Muscle of arm (tissue), 12 donors: ENCODE data around the gene RYR2. TPM values are rescaled to one million over a fixed set of nuclear protein-coding genes. Genes with fewer than 3 reads are reported as not detected.
"Not testable (repeated sequence)": the region's sequence is repeated elsewhere in the genome, so short reads cannot be mapped to it uniquely, and the experiment has no call there.

Source experiments
- DNase-seq: peaks from one replicate; pipeline ENCODE4 v3.0.0-alpha.2; 2013
- polyA plus RNA-seq, 12 donors: library from polyadenylated mRNA; unstranded; fragments of 120-200 nt; gene quantifications; one replicate each; pipeline ENCODE4 v1.2.1, GENCODE V29; 2013; ENCODE audit not compliant: insufficient read length in 12 of 12

RYR2 gene
- polyA plus RNA-seq, 12 donors: 1.9 to 4.7 (median 3.5) TPM; not detected in 1

DNA sequence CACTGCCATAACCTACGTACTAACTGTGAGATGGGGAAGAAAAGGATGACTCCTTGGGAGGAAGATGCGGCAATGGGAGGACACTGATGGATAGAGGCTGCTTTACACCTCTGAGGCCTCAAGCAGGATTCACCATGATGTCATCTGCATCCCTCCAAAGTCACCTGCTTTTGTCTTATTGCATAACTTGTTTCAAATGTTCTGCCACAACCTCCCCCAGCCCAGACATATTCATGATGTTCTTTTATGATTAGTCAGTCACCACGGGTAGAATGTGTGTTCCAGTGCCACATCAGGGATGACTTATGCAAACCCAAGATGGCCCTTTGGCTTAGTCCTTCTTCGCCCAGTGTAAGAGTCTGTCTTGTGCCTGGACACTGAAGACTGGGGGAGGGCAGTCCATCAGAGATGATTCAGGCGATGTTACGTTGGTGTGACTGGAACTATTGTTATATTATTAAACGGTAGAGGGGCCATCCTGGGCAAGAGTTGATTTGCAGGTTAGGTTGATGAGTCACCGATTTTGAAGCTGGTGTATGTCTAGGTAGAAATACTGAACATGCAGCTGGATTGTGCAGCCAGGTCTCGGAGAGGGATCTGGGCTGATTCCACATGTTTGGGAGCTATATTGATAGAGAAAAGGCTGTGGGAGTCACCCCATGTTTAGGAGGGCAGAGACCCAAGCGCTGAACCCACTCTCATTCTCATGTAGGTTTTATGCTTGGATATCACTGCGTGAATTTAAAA is 32.6 kb downstream of the RYR2 start:
- no peak for DNase-seq

DNA sequence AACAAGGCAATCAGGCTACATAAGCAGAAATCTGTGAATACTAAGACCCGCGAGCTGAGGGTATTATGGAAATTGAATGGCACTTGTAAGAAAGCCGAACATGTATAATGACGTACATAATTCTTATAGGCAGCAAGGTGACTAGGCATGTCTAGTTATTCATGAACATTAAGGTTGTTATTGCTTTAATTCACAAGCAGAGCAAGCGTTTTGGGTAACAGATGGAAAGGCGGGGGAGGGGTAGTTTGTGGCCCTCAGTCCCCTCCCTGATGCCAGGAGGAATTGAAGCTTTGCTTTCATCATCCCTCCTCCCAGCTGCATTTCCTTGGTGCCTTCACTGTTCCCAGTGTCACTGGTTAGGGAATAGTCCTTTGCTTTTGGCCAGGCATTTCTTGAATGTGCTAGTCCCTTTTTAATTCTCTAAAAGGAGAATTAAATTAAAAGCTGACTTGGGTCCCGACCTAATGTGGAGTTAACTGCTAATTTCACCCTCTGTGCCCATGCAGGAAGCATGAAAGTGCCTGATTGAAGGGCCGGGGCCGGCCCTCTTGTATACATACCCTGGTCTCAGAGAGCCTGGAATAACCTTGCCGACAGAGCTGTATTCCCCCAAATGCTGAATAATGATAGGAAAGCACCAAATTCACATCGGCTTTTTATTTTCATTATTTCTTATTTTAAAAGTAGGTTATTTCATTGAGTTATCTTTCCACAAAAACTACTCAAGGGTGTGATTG is 42.5 kb downstream of the RYR2 start:
- DNase-seq: no peak

DNA sequence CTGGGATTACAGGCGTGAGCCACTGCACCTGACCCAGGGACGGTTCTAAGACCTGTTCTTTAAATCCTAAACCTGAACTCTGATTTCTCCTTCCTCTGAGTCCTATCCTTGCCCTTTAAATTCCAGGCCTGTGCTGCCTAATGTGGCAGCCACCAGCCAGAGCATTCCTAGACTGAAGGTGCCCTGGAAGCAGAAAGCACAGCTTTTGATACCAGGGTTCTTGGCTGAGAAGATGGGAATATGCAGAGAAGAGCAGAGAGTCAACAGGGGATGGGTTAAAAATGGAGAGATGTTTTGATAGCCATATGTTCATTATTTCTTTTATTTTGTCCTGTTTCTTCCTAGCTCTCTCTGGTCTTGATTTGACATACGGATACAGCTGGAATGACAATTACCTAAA is 49.7 kb downstream of the RYR2 start:
- no peak for DNase-seq

DNA sequence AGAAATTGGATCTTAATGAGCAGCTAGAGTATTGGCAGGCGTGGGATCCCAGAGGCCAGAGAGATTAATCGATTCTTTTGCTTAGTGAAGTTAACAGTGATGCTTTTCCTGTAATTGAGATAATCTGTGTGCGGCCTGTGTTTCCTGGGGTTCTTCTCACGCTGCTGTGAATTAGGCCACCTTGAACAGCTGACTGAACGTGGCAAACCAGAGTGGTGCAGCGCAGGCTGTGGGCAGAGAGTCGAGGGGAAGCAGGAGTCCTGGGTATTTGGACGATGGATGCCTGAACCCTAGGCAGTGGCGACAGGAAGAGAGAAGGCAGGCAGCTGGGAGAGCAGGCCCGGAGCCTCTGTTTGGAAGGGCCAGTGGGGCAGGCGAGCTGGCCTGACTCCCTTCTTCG is 51.7 kb downstream of the RYR2 start:
- no peak for DNase-seq

DNA sequence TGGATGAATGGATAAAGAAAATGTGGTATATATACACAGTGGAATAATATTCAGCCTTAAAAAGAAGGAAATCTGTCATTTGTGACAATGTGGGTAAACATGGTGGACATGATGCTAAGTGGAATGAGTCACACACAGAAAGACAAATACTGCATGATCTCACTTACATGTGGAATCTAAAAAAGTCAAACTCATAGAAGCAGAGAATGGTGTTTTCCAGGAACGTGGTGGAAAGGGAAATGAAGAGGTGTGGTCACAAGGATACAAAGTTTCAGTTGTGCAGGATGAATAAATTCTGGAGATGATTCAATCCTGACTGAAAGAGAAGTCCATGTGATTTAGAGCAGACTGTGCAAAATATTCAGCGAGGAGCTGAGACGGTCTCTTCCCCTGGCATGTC is 56.6 kb downstream of the RYR2 start:
- no peak for DNase-seq

GRCh38 chr1:237103021-237103420 is 61.0 kb downstream of the RYR2 start:
- no peak for DNase-seq

DNA sequence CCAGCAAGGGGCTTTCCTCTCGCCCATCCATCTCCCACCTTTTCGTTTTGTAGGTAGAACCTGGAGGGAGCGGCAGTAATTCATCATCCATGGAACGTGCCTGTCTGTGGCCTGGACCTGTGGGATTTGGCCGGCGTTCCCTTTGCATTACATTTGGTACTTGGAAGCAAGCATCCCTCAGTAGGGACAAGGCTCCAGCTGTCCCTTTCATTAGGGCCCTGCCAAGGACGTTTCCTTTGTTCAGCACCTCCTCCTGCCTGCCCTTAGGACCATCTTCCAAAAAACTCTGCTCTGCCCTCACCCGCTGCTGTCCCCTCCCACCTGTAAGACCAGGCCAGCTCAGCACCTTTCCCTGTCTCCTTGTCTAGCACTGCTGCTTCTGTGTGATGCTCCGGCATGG is 62.1 kb downstream of the RYR2 start:
- no peak for DNase-seq

GRCh38 chr1:237105826-237106225 is 63.8 kb downstream of the RYR2 start:
- DNase-seq: no peak

GRCh38 chr1:237108297-237109040 is 66.5 kb downstream of the RYR2 start:
- DNase-seq: no peak

GRCh38 chr1:237111807-237112206 is 69.8 kb downstream of the RYR2 start:
- no peak for DNase-seq

DNA sequence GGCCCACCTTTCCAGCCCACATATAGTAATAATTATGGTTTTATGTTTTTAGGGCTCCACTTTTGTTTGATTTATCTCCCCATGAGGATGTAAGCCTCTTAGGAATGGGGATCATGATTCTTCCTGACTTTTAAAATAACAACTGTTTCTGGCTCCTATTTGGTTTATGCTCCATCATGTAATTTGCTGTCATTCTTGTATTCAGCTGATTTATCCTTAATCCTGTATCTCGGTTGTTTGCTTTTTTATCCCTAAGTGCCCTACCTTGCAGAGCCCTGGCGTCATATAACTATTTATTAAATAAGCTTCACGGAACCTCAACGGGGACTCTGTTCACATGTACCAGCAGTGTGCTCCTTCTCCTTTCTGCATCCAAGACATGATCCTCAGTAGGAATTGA is 70.7 kb downstream of the RYR2 start:
- DNase-seq: no peak

DNA sequence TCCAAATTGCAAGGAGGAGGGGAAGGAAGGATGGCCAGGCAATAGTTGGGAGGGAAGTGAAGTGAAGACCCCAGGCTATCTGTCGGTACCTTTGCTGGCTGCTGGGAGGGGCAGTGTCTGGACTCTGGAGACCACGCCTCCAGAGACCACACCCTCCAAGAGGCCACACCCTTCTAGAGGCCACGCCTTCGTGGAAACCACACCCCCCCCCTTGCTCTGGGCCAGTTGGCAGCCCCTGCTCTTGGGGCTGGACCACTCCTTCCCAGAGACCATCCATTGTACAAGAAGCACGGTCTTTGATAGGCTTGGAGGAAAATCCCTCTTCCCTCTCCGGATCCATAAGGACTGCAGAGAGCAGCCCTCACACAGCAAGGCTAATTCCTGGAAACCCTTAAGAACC is 73.1 kb downstream of the RYR2 start:
- DNase-seq: no peak

DNA sequence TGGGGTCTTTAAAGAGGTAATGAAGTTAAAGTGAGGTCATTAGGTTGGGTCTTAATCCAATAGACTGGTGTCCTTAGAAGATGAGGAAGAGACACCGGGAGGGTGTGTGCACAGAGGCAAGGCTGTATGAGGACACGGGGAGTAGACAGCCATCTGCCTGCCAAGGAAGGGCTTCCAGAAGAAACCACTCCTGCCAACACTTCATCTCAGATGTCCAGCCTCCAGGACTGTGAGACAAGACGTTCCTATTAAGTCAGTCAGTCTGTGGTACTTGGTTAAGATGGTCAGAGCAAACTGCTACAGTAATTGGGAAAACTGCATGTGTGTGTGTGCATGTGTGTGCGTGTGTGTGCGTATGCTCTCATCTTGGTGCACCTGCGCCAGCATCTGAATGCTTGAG is 77.1 kb downstream of the RYR2 start:
- no peak for DNase-seq

DNA sequence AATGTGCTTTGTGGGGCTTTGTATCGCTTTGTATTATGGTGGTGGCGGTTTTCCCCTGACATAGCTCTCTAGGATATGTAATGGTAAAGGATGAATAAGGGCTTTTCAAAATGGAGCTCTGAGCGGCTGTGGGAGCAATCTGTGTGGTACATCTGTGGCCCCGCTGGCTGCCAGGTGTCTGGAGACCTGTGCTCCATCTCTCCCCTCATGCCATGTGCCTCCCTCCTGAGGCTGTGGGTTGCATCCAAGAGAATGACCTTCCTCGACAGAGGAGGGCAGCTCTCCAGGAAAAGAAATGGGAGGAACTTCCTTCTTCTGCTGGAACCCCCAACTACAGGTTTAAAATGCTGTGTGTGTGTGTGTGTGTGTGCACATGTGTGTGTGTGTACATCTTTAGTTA is 78.7 kb downstream of the RYR2 start:
- no peak for DNase-seq

- no peak for DNase-seq
Measured at GRCh38 chr1:237124856-237125462, 83.0 kb downstream of the RYR2 start.

- no peak for DNase-seq
Measured at GRCh38 chr1:237126180-237126579, 84.2 kb downstream of the RYR2 start.

DNA sequence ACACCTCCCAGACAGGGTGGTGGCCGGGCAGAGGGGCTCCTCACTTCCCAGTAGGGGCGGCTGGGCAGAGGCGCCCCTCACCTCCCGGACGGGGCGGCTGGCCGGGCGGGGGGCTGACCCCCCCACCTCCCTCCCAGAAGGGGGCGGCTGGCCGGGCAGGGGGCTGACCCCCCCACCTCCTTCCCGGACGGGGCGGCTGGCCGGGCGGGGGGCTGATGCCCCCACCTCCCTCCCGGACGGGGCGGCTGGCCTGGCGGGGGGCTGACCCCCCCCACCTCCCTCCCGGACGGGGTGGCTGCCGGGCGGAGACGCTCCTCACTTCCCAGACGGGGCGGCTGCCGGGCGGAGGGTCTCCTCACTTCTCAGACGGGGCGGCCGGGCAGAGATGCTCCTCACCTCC is 85.3 kb downstream of the RYR2 start:
- DNase-seq: not testable (repeated sequence)

DNA sequence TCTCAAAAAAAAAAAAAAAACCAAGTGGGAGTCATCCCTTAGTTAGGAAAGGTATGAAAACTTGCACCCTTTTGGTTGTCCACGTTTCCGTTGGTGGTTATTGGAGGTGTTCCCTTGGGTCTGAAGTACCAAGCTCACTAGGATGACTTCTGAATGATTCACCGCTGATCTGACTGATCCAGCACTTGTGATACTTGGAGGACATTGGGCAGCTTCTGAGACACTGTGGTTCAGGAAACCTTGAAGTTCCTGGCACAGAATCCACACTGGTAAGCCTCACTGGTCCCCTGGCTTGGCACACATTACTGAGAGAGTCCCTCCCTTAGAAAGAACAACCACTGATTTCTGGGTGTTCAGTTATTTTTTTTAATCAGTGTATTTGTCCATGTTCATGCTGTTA is 91.9 kb downstream of the RYR2 start:
- no peak for DNase-seq

DNA sequence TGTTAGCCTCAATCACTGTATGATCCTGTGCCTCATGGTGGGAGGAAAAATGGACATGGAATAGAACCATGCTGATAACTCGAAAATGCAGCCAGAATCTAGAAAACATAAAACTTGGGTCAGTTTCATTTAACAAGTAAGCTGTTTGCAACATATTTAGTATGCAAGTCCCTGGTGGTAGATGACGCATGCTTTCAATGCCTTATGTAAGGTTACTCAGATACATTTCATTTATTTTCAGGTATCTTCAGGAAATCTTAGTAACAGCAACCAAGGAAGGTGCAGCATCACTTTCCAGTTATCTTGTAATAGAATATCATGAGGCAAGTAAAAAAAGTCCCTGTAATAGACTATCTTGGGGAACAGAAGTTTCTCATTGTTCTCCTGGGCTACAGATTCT is 92.9 kb downstream of the RYR2 start:
- DNase-seq: no peak

DNA sequence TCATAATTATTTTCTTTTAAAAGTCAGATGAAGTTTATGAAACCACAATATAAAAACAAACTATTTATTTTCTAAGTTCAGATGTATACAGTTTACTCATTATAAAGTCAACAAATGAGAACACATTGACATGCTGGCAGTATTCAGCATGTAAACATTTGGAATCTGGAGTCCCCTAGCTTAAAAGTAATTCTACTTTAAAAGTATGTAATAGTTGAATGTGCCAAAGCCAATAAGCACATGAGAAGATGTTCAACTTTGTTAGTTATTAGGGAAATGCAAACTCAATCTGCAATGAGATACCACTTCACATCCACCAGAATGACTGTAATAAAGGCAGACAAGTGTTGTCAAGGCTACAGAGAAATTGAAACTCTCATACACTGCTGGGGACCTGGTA is 96.6 kb downstream of the RYR2 start:
- no peak for DNase-seq

DNA sequence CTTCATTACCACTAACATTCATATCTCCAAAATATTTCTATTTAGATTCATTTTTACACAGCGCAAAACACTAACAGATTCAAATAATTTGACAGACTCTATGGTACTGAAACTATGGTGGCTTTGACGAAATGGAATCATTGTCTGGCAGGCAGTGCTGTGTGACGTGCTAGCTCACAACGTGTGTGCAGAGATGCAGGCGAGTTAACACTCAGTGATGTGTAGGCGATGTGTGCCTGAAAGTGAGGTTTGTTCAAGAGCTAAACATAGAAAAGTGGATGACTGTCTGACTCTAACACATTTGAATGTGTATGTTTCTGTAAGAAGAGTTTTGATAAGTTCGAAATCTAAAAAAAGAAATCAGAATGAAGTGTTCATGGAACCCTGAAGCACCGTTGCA is 97.7 kb downstream of the RYR2 start:
- no peak for DNase-seq

- DNase-seq: no peak
Measured at GRCh38 chr1:237140986-237141385, 99.0 kb downstream of the RYR2 start.

- DNase-seq: no peak
Measured at GRCh38 chr1:237141502-237141901, 99.5 kb downstream of the RYR2 start.
